ENCODE measurements around the gene GDAP2. TPM values are rescaled to one million over a fixed set of nuclear protein-coding genes. Genes with fewer than 3 reads are reported as not detected.

GDAP2 gene
- total RNA-seq, 2 donors from 2014 or later, result 14.4 to 26.6 TPM

- H3K27me3 ChIP-seq (replicated peaks; ENCODE audit: insufficient read depth), result no peaks in the 10 kb centered on the region
- H3K4me1 ChIP-seq (replicated peaks), result no peaks in the 10 kb centered on the region
- TF ChIP-seq, protein P1, sequence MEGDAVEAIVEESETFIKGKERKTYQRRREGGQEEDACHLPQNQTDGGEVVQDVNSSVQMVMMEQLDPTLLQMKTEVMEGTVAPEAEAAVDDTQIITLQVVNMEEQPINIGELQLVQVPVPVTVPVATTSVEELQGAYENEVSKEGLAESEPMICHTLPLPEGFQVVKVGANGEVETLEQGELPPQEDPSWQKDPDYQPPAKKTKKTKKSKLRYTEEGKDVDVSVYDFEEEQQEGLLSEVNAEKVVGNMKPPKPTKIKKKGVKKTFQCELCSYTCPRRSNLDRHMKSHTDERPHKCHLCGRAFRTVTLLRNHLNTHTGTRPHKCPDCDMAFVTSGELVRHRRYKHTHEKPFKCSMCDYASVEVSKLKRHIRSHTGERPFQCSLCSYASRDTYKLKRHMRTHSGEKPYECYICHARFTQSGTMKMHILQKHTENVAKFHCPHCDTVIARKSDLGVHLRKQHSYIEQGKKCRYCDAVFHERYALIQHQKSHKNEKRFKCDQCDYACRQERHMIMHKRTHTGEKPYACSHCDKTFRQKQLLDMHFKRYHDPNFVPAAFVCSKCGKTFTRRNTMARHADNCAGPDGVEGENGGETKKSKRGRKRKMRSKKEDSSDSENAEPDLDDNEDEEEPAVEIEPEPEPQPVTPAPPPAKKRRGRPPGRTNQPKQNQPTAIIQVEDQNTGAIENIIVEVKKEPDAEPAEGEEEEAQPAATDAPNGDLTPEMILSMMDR (IDR thresholded peaks at IDR 0.05), result no peak
- TF ChIP-seq POLR2A (IDR thresholded peaks at IDR 0.05) (no peak), POLR2AphosphoS5 (IDR thresholded peaks at IDR 0.05) (no peak)
- no peak for DNase-seq (ENCODE audit: low spot score)
- H3K9me3 ChIP-seq, result no peaks in the 10 kb centered on the region
- no peak overlapping the region for H3K4me3 ChIP-seq
- H3K27ac ChIP-seq, result no peak overlapping the region
- H3K36me3 ChIP-seq, result no peaks in the 10 kb centered on the region
- intact Hi-C loops (cut with DNase I), result no loop called here
Measured at GRCh38 chr1:117919376-117919775, 10.0 kb downstream of the GDAP2 start.

DNA sequence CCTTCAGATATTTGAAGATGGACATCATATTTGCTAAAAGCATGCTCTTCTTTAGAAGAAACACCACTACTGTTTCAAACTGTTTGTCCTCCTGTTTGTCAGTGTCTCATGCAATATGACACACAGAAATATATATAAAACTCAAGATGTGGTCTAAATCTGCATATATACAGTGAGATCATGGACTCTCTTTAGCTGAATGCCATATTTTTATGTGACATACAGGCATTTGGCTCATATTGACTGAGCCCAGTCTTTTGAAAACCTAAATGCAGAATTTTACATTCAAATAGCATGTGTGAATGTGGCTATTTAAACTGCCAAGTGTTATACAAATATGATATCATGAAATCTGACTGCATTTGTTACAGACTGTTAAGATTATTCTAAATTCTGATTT is 18.4 kb downstream of the GDAP2 start:
- H3K27ac ChIP-seq, result no peak overlapping the region
- H3K36me3 ChIP-seq, result peaks cover 0 to 4% of the 10 kb centered on the region in 2 donors
- TF ChIP-seq, protein P1 (IDR thresholded peaks at IDR 0.05), result no peak
- no peak overlapping the region for H3K4me3 ChIP-seq
- intact Hi-C loops (cut with DNase I), result no loop called here
- no peaks in the 10 kb centered on the region for H3K9me3 ChIP-seq
- no peak for DNase-seq (ENCODE audit: low spot score)
- no peaks in the 10 kb centered on the region for H3K4me1 ChIP-seq (replicated peaks)
- H3K27me3 ChIP-seq (replicated peaks; ENCODE audit: insufficient read depth), result no peaks in the 10 kb centered on the region

DNA sequence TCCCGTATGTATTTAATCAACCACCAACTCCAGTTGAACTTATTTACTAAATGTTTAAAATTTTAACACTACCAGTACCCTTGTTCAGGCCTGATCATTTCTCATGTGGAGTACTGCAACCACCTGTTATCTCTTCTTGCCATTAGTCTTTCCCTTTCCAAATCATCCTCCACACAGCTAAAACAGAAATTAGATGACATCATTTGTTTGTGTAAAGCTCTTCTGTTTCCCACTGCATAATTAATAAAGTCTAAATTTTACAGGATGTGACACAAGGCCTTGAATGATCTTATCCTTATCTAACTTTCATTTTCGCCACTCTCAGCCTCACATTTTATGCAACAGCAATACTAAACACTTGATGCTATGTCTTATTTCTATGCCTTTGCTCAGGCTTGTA is 24.4 kb downstream of the GDAP2 start:
- H3K9me3 ChIP-seq, result no peaks in the 10 kb centered on the region
- H3K4me3 ChIP-seq, result no peak overlapping the region
- DNase-seq (ENCODE audit: low spot score), result no peak
- H3K27me3 ChIP-seq (replicated peaks; ENCODE audit: insufficient read depth), result no peaks in the 10 kb centered on the region
- no peaks in the 10 kb centered on the region for H3K36me3 ChIP-seq
- TF ChIP-seq POLR2A (IDR thresholded peaks at IDR 0.05) (no peak), POLR2AphosphoS5 (IDR thresholded peaks at IDR 0.05) (no peak)
- TF ChIP-seq, protein P1 (IDR thresholded peaks at IDR 0.05), result no peak
- no peak overlapping the region for H3K27ac ChIP-seq
- H3K4me1 ChIP-seq (replicated peaks), result no peaks in the 10 kb centered on the region
- intact Hi-C loops (cut with DNase I), result no loop called here
- WGBS, result 91% methylated on average over 2 of the region's 2 CpGs

DNA sequence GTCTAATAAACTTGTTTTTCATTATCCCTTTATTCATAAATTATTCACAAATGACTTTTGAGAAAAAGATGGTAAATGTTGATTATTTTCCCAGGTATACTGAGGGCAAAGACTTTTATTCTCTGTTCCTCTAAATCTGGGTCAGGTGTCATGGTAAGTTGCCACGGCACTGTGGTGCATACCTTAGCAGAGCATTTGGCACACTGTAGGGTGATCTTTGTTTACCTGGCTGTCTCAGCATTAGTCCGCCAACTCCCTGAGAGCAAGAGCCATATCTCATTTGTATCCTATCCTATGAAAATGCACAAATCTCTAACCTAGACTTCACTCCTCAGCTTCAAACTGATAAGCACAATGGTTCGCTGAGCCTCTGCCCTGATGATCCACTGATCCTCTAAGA is 24.9 kb downstream of the GDAP2 start:
- Histone ChIP-seq H3K36me3 (no peaks in the 10 kb centered on the region), H3K27me3 (replicated peaks; ENCODE audit: insufficient read depth) (no peaks in the 10 kb centered on the region), H3K27ac (no peak overlapping the region), H3K4me3 (no peak overlapping the region), H3K9me3 (no peaks in the 10 kb centered on the region), H3K4me1 (replicated peaks) (no peaks in the 10 kb centered on the region)
- 82% methylated on average over 3 of the region's 3 CpGs for WGBS
- no peak for DNase-seq (ENCODE audit: low spot score)
- TF ChIP-seq, protein P1 (IDR thresholded peaks at IDR 0.05), result no peak
- TF ChIP-seq POLR2AphosphoS5 (IDR thresholded peaks at IDR 0.05) (no peak), POLR2A (IDR thresholded peaks at IDR 0.05) (no peak)
- intact Hi-C loops (cut with DNase I), result no loop called here

GRCh38 chr1:117902944-117903343 is 26.5 kb downstream of the GDAP2 start:
- no peak for DNase-seq (ENCODE audit: low spot score)
- Histone ChIP-seq H3K36me3 (no peaks in the 10 kb centered on the region), H3K4me1 (replicated peaks) (no peaks in the 10 kb centered on the region)

More at GRCh38 chr1:117902944-117903343, 26.5 kb downstream of the GDAP2 start:
- 29% methylated on average over 4 of the region's 4 CpGs for whole genome bisulfite sequencing
- H3K27ac ChIP-seq, result no peak overlapping the region
- H3K4me3 ChIP-seq, result no peak overlapping the region
- no peak for TF ChIP-seq POLR2AphosphoS5 (IDR thresholded peaks at IDR 0.05)
- TF ChIP-seq POLR2A (IDR thresholded peaks at IDR 0.05), result no peak
- TF ChIP-seq, protein P1 (IDR thresholded peaks at IDR 0.05), result no peak
- no peaks in the 10 kb centered on the region for H3K27me3 ChIP-seq (replicated peaks; ENCODE audit: insufficient read depth)
- intact Hi-C loops (cut with DNase I), result no loop called here
- no peaks in the 10 kb centered on the region for H3K9me3 ChIP-seq
